AG04450 (cell line): ENCODE measurements around the gene GNG8. TPM values are rescaled to one million over a fixed set of nuclear protein-coding genes. Genes with fewer than 3 reads are reported as not detected.

Experiments used
- CTCF ChIA-PET: fragments of 300-600, 350-600 bp; formaldehyde crosslinking; extraction: SDS; loops from one replicate; lab custom pipeline; 2022; ENCODE audit warnings: antibody characterized with exemption, inconsistent platforms; lab: Charles Lee
- POLR2A ChIA-PET: fragments of 350-600 bp; formaldehyde crosslinking; extraction: SDS; loops from one replicate; lab custom pipeline; 2021; ENCODE audit warnings: antibody characterized with exemption, inconsistent platforms; lab: Yijun Ruan, JAX
- DNase-seq: peaks from one replicate; pipeline ENCODE4 v3.0.0-alpha.2; 2011; ENCODE audit warnings: low read depth, low spot score
- H3K27ac ChIP-seq: one replicate; pipeline ENCODE4 v1.5.1; 2012; ENCODE audit warnings: low read depth, low read length, control low read depth
- H3K27me3 ChIP-seq: one replicate; pipeline ENCODE4 v1.6.0; 2012; ENCODE audit warnings: low read length; ENCODE audit not compliant: control insufficient read depth, insufficient read depth
- H3K4me3 ChIP-seq: 2 replicates; pipeline ENCODE4 v1.5.1; 2011; ENCODE audit warnings: mild to moderate bottlenecking, low read depth, low read length, control low read depth
- H3K9me3 ChIP-seq: 2 replicates; pipeline ENCODE4 v1.5.1; 2012; ENCODE audit warnings: low read length; ENCODE audit not compliant: control insufficient read depth, insufficient read depth
- polyA plus RNA-seq: library from polyadenylated mRNA; depleted of rRNA; stranded (reverse); fragments of >200 nt; gene quantifications from 2 replicates; pipeline ENCODE4 v1.2.3, GENCODE V29; 2011
- TF ChIP-seq, protein P1 (sequence below): IDR thresholded peaks from 2 replicates; pipeline ENCODE4 v1.5.1; 2011; ENCODE audit warnings: low read depth, low read length, control low read depth, inconsistent platforms

The GNG8 gene
- polyA plus RNA-seq, 1 experiment: not detected

- ChIA-PET POLR2A (interaction anchor here (1.1 kb wide), 1 partner anchor 17 kb away, joined by 4 read pairs; no protein-coding TSS in a partner anchor), CTCF (interaction anchor here (3.9 kb wide), 1 partner anchor 42 kb away, joined by 13 read pairs; no protein-coding TSS in a partner anchor)
- no peaks in the 10 kb centered on the region for H3K27me3 ChIP-seq
- no peak overlapping the region for H3K27ac ChIP-seq
- H3K9me3 ChIP-seq: no peaks in the 10 kb centered on the region
- H3K4me3 ChIP-seq: no peak overlapping the region
- no peak for DNase-seq
- TF ChIP-seq, protein P1, sequence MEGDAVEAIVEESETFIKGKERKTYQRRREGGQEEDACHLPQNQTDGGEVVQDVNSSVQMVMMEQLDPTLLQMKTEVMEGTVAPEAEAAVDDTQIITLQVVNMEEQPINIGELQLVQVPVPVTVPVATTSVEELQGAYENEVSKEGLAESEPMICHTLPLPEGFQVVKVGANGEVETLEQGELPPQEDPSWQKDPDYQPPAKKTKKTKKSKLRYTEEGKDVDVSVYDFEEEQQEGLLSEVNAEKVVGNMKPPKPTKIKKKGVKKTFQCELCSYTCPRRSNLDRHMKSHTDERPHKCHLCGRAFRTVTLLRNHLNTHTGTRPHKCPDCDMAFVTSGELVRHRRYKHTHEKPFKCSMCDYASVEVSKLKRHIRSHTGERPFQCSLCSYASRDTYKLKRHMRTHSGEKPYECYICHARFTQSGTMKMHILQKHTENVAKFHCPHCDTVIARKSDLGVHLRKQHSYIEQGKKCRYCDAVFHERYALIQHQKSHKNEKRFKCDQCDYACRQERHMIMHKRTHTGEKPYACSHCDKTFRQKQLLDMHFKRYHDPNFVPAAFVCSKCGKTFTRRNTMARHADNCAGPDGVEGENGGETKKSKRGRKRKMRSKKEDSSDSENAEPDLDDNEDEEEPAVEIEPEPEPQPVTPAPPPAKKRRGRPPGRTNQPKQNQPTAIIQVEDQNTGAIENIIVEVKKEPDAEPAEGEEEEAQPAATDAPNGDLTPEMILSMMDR: no peak
Observed at GRCh38 chr19:46656541-46656940, 20.5 kb upstream of the GNG8 start.

- DNase-seq: no peak
- CTCF ChIA-PET: interaction anchor here (0.5 to 3.9 kb wide), 2 partner anchors 40 to 50 kb away, joined by 3 to 13 read pairs; no protein-coding TSS in a partner anchor
Observed at GRCh38 chr19:46654621-46655152, 18.7 kb upstream of the GNG8 start.

DNA sequence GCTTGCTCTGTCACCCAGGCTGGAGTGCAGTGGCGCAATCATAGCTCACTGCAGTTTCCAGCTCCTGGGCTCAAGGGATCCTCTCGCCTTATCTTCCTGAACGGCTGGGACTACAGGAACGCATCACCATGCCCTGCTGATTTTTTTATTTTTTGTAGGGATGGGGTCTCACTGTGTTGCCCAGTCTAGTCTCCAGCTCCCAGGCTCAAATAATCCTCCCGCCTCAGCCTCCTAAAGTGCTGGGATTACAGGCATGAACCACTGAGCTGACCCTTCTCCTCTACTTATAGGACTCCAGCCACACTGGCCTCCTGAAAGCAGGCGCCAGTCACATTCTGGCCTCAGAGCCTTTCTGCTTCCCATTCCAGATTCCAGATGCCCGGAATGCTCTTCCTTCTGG, 14.4 kb upstream of the GNG8 start:
- ChIA-PET POLR2A (no interaction called here), CTCF (no interaction called here)
- H3K9me3 ChIP-seq: peaks cover 17% of the 10 kb centered on the region
- no peak overlapping the region for H3K27ac ChIP-seq
- H3K27me3 ChIP-seq: peaks cover 3% of the 10 kb centered on the region
- H3K4me3 ChIP-seq: no peak overlapping the region
- TF ChIP-seq, protein P1: no peak
- no peak for DNase-seq

More at GRCh38 chr19:46654621-46655152, 18.7 kb upstream of the GNG8 start:
- TF ChIP-seq, protein P1: no peak
- H3K27ac ChIP-seq: no peak overlapping the region
- POLR2A ChIA-PET: no interaction called here
- H3K4me3 ChIP-seq: no peak overlapping the region
- H3K27me3 ChIP-seq: no peaks in the 10 kb centered on the region
- H3K9me3 ChIP-seq: no peaks in the 10 kb centered on the region; the same call in 1 of the 2 replicates

DNA sequence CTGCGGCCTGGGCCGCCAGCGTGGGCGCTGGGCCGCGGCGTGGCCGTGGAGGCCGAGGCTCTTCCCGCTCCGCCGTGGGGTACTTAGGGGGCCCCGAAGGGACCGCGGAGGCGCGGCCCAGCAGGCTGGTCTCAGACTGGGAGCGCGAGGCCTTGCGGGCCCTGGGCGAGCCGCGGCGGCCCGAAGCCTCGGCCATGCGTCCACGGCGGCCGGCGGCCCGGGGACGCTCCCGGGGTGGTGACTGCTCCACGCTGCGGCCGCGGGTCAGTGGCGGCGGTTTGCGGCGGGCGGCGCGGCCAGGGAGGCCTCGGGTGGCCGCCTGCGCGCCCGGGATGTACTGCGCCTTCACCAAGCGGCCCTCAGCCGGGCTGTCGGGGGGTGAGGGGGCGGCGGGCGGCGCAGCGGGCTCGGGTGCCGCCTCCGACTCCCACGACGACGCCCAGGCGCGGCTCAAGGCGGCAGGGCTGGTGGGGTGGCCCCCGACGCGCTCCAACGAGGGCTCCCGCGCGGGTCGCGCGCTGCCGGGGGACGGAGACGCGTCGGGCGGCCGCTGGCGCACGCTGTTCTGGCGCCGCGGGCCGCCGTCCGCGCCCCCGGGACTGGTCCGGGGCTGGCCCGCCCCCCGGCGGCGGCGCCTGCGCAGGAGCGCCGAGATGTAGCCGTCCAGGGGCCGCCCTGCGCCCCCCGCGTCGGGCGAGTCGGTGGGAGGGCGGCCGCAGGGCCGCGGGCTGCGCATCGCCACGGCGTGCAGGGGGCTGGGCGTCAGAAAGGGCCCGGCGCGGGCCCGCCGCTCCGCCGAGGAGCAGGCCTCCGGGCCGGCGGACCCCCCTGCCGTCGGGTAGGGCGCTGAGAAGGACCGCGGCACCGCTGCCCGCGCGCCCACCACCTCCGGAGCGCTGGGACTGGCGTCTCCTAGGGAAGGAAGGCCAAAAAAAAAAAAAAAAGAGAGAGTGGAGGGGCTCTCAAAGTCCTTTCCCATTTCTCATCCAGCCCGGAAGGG, 13.3 kb upstream of the GNG8 start:
- TF ChIP-seq, protein P1: no peak
- ChIA-PET CTCF (no interaction called here), POLR2A (no interaction called here)
- H3K27me3 ChIP-seq: peaks cover 3% of the 10 kb centered on the region
- H3K9me3 ChIP-seq: peaks cover 17% of the 10 kb centered on the region
- no peak for DNase-seq
- H3K27ac ChIP-seq: no peak overlapping the region
- no peak overlapping the region for H3K4me3 ChIP-seq
